HCT116 (cell line): ENCODE measurements around the gene CALN1. TPM values are rescaled to one million over a fixed set of nuclear protein-coding genes. Genes with fewer than 3 reads are reported as not detected.

ENCODE experiments used
- ATAC-seq: fragments of 200-7000 bp; cut with Tn5 transposase; 2 replicates; pipeline ENCODE4 v1.9.1; 2020; ENCODE audit warnings: mild to moderate bottlenecking, moderate library complexity
- BruUV-seq: library from RNA; stranded (reverse); fragments of 400-500 nt; replicated peaks from 2 replicates; lab custom pipeline; 2021; lab: Mats Ljungman, UMichigan
- CTCF ChIA-PET: fragments of 300-600 bp; sonication (Branson Sonifier 250); formaldehyde crosslinking; loops from one replicate; lab custom pipeline; 2021; ENCODE audit warnings: antibody characterized with exemption; lab: Charles Lee
- POLR2A ChIA-PET: fragments of 300-600, 350-600 bp; sonication (Branson Sonifier 250); formaldehyde crosslinking; loops from one replicate; lab custom pipeline; 2021; ENCODE audit warnings: antibody characterized with exemption; lab: Charles Lee
- RAD21 ChIA-PET, 2 experiments: fragments of 300-600 bp; sonication (Branson Sonifier 250); formaldehyde crosslinking; loops; one replicate each; lab custom pipeline; 2023; ENCODE audit warnings: low total read pairs in 2 of 2; ENCODE audit not compliant: uncharacterized antibody in 2 of 2, unreplicated experiment in 2 of 2, low non-redundant PET in 1 of 2; lab: Charles Lee
- DNase-seq: peaks from one replicate; pipeline ENCODE4 v3.0.0-alpha.2; 2010; ENCODE audit warnings: low read depth, low spot score
- H2AFZ ChIP-seq: fragments of 200-600 bp; shearing (Covaris generic), sonication (generic); 2 replicates; pipeline ENCODE4 v1.6.1; 2017; ENCODE audit warnings: low read depth, mixed run types, mixed read lengths, antibody characterized with exemption, low read length; ENCODE audit not compliant: poor library complexity, severe bottlenecking
- H3K27ac ChIP-seq: 2 replicates; pipeline ENCODE4 v1.5.1; 2012; ENCODE audit warnings: low read depth, low read length
- H3K27me3 ChIP-seq: fragments of 200-600 bp; sonication (generic); 2 replicates; pipeline ENCODE4 v1.6.1; 2016; ENCODE audit warnings: mixed run types, low read length, mixed read lengths; ENCODE audit not compliant: insufficient read depth
- H3K36me3 ChIP-seq, 2 experiments: fragments of 200-500 bp in 1 of 2; fragments of 200-600 bp in 1 of 2; sonication (Bioruptor generic) in 1 of 2; sonication (generic) in 1 of 2; 2 replicates each; pipeline versions ENCODE4 v1.5.1 to v1.6.1; 2014 to 2016; ENCODE audit warnings: low read length in 2 of 2, inconsistent platforms in 1 of 2, mixed read lengths in 1 of 2, mixed run types in 1 of 2; ENCODE audit not compliant: insufficient read depth in 2 of 2, control insufficient read depth in 1 of 2
- H3K4me1 ChIP-seq, 2 experiments: fragments of 200-600 bp in 1 of 2; sonication (generic) in 1 of 2; 2 replicates each; pipeline versions ENCODE4 v1.5.1 to v1.6.1; 2012 to 2017; ENCODE audit warnings: low read length in 2 of 2, inconsistent platforms in 1 of 2, mild to moderate bottlenecking in 1 of 2, mixed read lengths in 1 of 2, mixed run types in 1 of 2, moderate library complexity in 1 of 2; ENCODE audit not compliant: insufficient read depth in 2 of 2, control insufficient read depth in 1 of 2
- H3K4me2 ChIP-seq: fragments of 200-600 bp; sonication (generic); 2 replicates; pipeline ENCODE4 v1.6.1; 2017; ENCODE audit warnings: mixed run types, low read length, mixed read lengths
- H3K4me3 ChIP-seq, 2 experiments: fragments of 200-600 bp in 1 of 2; sonication (generic) in 1 of 2; replicated peaks in 1 of 2; 2 replicates each; pipeline ENCODE4 v1.5.1; 2011 to 2016; ENCODE audit warnings: low read length in 2 of 2, control low read depth in 1 of 2, low read depth in 1 of 2, mild to moderate bottlenecking in 1 of 2, mixed read lengths in 1 of 2, mixed run types in 1 of 2
- H3K79me2 ChIP-seq: fragments of 200-600 bp; sonication (generic); 2 replicates; pipeline ENCODE4 v1.6.1; 2017; ENCODE audit warnings: mild to moderate bottlenecking, mixed run types, low read length, moderate library complexity, mixed read lengths; ENCODE audit not compliant: insufficient read depth
- H3K9ac ChIP-seq: fragments of 200-600 bp; sonication (generic); 2 replicates; pipeline ENCODE4 v1.6.1; 2016; ENCODE audit warnings: low read length, mixed read lengths
- H3K9me2 ChIP-seq: fragments of 200-600 bp; sonication (generic), shearing (Covaris generic); 2 replicates; pipeline ENCODE4 v1.6.1; 2017; ENCODE audit warnings: mixed run types, mild to moderate bottlenecking, moderate library complexity; ENCODE audit not compliant: insufficient read depth
- H3K9me3 ChIP-seq, 2 experiments: fragments of 200-500 bp in 1 of 2; fragments of 200-600 bp in 1 of 2; sonication (Bioruptor generic) in 1 of 2; sonication (generic) in 1 of 2; 2 replicates each; pipeline ENCODE4 v1.6.1; 2014 to 2017; ENCODE audit warnings: low read length in 2 of 2, mixed read lengths in 2 of 2, inconsistent platforms in 1 of 2, low read depth in 1 of 2, mild to moderate bottlenecking in 1 of 2, mixed run types in 1 of 2, moderate library complexity in 1 of 2; ENCODE audit not compliant: control insufficient read depth in 1 of 2, insufficient read depth in 1 of 2
- H4K20me1 ChIP-seq: fragments of 200-600 bp; sonication (generic), shearing (Covaris generic); 2 replicates; pipeline ENCODE4 v1.6.1; 2017; ENCODE audit warnings: mixed run types, mild to moderate bottlenecking, moderate library complexity; ENCODE audit not compliant: insufficient read depth
- CBX3 ChIP-seq: IDR thresholded peaks from 2 replicates; pipeline ENCODE4 v1.6.1; 2012; ENCODE audit warnings: low read depth
- EGR1 ChIP-seq: IDR thresholded peaks from 2 replicates; pipeline ENCODE4 v1.6.1; 2012; ENCODE audit warnings: low read depth
- ELF1 ChIP-seq: IDR thresholded peaks from 2 replicates; pipeline ENCODE4 v1.6.1; 2012; ENCODE audit warnings: low read depth, borderline replicate concordance
- EZH2 ChIP-seq: fragments of 200-600 bp; sonication (generic); IDR thresholded peaks from 2 replicates; pipeline ENCODE4 v1.6.1; 2017; ENCODE audit warnings: antibody characterized with exemption, mixed run types
- EZH2phosphoT487 ChIP-seq: fragments of 200-600 bp; IDR thresholded peaks from 2 replicates; pipeline ENCODE4 v1.6.1; 2018; ENCODE audit warnings: antibody characterized with exemption, borderline replicate concordance
- POLR2A ChIP-seq: IDR thresholded peaks from 2 replicates; pipeline ENCODE4 v1.7.0; 2011; ENCODE audit warnings: borderline replicate concordance; ENCODE audit not compliant: insufficient read depth, insufficient read length; ENCODE audit errors: extremely low read depth
- POLR2AphosphoS5 ChIP-seq: IDR thresholded peaks from 2 replicates; pipeline ENCODE4 v1.6.1; 2011; ENCODE audit warnings: mild to moderate bottlenecking, low read depth, low read length, moderate library complexity
- RAD21 ChIP-seq: IDR thresholded peaks from 2 replicates; pipeline ENCODE4 v1.6.1; 2012; ENCODE audit warnings: low read depth, mild to moderate bottlenecking
- SIN3A ChIP-seq: IDR thresholded peaks from 2 replicates; pipeline ENCODE4 v1.6.1; 2012; ENCODE audit warnings: low read depth
- ZFX ChIP-seq: fragments of 450-650 bp; IDR thresholded peaks from 2 replicates; pipeline ENCODE4 v1.6.1; 2017
- intact Hi-C: fragments of 100-400 bp; cut with micrococcal nuclease; formaldehyde crosslinking; loops from 2 replicates; pipeline ENCODE4 v1.10.0; 2022
- total RNA-seq: library from RNA; stranded (reverse); gene quantifications from one replicate; pipeline ENCODE4 v1.2.1, GENCODE V29; 2021; ENCODE audit not compliant: unreplicated experiment
- TF ChIP-seq, protein P1 (sequence below): IDR thresholded peaks from 2 replicates; pipeline ENCODE4 v1.6.1; 2012
- TF ChIP-seq, protein P2 (sequence below): IDR thresholded peaks from 2 replicates; pipeline ENCODE4 v1.6.1; 2012; ENCODE audit warnings: low read depth
- TF ChIP-seq, protein P3 (sequence below): IDR thresholded peaks from 2 replicates; pipeline ENCODE4 v1.6.1; 2011; ENCODE audit warnings: mild to moderate bottlenecking, low read length, moderate library complexity; ENCODE audit not compliant: insufficient replicate concordance; ENCODE audit errors: extremely low read depth
- TF ChIP-seq, protein P4 (sequence below): IDR thresholded peaks from 2 replicates; pipeline ENCODE4 v1.6.1; 2012
- TF ChIP-seq, protein P5 (sequence below), 3 experiments: fragments of 200-600 bp in 1 of 3; sonication (generic) in 1 of 3; IDR thresholded peaks in 2 of 3; conservative IDR thresholded peaks in 1 of 3; 2 replicates each; pipeline ENCODE4 v1.5.1; 2012 to 2017; ENCODE audit warnings: low read depth in 2 of 3, low read length in 2 of 3, antibody characterized with exemption in 1 of 3, borderline replicate concordance in 1 of 3, control low read depth in 1 of 3, mild to moderate bottlenecking in 1 of 3, mixed read lengths in 1 of 3, mixed run types in 1 of 3, moderate library complexity in 1 of 3; ENCODE audit not compliant: insufficient read depth in 1 of 3

Gene CALN1
- total RNA-seq, 1 experiment from 2014 or later: 0.17 TPM

DNA sequence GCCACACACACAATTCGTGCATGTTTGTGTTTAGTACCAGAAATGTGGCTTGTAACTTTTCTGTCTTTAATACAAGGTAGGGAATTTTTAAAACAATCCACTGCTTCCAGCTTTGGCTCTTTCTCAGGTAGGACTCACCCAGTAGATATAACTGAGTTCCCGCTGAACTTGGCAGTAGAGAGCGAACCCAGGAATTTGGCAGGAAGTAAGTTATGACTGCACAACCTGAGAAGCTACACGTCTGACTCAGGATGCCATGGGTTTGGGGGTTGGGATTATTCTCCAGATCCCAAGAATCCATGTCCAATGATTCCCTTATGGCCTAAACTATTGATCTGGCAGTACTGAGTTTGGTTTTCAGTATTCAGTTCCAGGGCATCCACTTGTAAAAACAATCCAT lies 499.7 kb downstream of the CALN1 start:
- Histone ChIP-seq H2AFZ (no peak overlapping the region), H3K9me2 (no peaks in the 10 kb centered on the region), H3K9ac (no peak overlapping the region), H3K36me3 (no peaks in the 10 kb centered on the region), H3K4me1 (no peaks in the 10 kb centered on the region), H3K79me2 (no peaks in the 10 kb centered on the region), H3K4me2 (no peak overlapping the region), H3K27ac (no peak overlapping the region), H3K27me3 (no peaks in the 10 kb centered on the region), H3K4me3 (no peak overlapping the region), H4K20me1 (no peaks in the 10 kb centered on the region), H3K9me3 (peaks cover 0 to 8% of the 10 kb centered on the region in 2 experiments; a peak in 1 of 4 replicates)
- intact Hi-C loops: no loop called here
- ATAC-seq (no peak), DNase-seq (no peak)
- ChIA-PET POLR2A (no interaction called here), CTCF (no interaction called here), RAD21 (no interaction called here)
- no peak for TF ChIP-seq POLR2A
- no peak for TF ChIP-seq EZH2phosphoT487
- TF ChIP-seq, protein P1, sequence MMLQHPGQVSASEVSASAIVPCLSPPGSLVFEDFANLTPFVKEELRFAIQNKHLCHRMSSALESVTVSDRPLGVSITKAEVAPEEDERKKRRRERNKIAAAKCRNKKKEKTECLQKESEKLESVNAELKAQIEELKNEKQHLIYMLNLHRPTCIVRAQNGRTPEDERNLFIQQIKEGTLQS: no peak
- TF ChIP-seq EZH2: no peak
- TF ChIP-seq, protein P2, sequence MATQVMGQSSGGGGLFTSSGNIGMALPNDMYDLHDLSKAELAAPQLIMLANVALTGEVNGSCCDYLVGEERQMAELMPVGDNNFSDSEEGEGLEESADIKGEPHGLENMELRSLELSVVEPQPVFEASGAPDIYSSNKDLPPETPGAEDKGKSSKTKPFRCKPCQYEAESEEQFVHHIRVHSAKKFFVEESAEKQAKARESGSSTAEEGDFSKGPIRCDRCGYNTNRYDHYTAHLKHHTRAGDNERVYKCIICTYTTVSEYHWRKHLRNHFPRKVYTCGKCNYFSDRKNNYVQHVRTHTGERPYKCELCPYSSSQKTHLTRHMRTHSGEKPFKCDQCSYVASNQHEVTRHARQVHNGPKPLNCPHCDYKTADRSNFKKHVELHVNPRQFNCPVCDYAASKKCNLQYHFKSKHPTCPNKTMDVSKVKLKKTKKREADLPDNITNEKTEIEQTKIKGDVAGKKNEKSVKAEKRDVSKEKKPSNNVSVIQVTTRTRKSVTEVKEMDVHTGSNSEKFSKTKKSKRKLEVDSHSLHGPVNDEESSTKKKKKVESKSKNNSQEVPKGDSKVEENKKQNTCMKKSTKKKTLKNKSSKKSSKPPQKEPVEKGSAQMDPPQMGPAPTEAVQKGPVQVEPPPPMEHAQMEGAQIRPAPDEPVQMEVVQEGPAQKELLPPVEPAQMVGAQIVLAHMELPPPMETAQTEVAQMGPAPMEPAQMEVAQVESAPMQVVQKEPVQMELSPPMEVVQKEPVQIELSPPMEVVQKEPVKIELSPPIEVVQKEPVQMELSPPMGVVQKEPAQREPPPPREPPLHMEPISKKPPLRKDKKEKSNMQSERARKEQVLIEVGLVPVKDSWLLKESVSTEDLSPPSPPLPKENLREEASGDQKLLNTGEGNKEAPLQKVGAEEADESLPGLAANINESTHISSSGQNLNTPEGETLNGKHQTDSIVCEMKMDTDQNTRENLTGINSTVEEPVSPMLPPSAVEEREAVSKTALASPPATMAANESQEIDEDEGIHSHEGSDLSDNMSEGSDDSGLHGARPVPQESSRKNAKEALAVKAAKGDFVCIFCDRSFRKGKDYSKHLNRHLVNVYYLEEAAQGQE: no peak
- TF ChIP-seq ELF1: no peak
- no peak for TF ChIP-seq ZFX
- no peak for TF ChIP-seq POLR2AphosphoS5
- no peak for TF ChIP-seq EGR1
- TF ChIP-seq, protein P3, sequence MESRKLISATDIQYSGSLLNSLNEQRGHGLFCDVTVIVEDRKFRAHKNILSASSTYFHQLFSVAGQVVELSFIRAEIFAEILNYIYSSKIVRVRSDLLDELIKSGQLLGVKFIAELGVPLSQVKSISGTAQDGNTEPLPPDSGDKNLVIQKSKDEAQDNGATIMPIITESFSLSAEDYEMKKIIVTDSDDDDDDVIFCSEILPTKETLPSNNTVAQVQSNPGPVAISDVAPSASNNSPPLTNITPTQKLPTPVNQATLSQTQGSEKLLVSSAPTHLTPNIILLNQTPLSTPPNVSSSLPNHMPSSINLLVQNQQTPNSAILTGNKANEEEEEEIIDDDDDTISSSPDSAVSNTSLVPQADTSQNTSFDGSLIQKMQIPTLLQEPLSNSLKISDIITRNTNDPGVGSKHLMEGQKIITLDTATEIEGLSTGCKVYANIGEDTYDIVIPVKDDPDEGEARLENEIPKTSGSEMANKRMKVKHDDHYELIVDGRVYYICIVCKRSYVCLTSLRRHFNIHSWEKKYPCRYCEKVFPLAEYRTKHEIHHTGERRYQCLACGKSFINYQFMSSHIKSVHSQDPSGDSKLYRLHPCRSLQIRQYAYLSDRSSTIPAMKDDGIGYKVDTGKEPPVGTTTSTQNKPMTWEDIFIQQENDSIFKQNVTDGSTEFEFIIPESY: no peak
- no peak for TF ChIP-seq CBX3
- TF ChIP-seq RAD21: no peak
- TF ChIP-seq SIN3A: no peak
- TF ChIP-seq, protein P4, sequence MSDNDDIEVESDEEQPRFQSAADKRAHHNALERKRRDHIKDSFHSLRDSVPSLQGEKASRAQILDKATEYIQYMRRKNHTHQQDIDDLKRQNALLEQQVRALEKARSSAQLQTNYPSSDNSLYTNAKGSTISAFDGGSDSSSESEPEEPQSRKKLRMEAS: no peak
- TF ChIP-seq, protein P5, sequence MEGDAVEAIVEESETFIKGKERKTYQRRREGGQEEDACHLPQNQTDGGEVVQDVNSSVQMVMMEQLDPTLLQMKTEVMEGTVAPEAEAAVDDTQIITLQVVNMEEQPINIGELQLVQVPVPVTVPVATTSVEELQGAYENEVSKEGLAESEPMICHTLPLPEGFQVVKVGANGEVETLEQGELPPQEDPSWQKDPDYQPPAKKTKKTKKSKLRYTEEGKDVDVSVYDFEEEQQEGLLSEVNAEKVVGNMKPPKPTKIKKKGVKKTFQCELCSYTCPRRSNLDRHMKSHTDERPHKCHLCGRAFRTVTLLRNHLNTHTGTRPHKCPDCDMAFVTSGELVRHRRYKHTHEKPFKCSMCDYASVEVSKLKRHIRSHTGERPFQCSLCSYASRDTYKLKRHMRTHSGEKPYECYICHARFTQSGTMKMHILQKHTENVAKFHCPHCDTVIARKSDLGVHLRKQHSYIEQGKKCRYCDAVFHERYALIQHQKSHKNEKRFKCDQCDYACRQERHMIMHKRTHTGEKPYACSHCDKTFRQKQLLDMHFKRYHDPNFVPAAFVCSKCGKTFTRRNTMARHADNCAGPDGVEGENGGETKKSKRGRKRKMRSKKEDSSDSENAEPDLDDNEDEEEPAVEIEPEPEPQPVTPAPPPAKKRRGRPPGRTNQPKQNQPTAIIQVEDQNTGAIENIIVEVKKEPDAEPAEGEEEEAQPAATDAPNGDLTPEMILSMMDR (IDR thresholded peaks at IDR 0.05 in 2 of 3, conservative IDR thresholded peaks at IDR 0.05 in 1 of 3; ENCODE audit: borderline replicate concordance in 1 of 3, insufficient read depth in 1 of 3, low read depth in 2 of 3, low read length in 2 of 3): no peak
- no TSS peak for BruUV-seq
